Measurements from ENCODE around the gene MAGI2.

The MAGI2 gene

GRCh38 chr7:79497728-79498127 lies 44.3 kb upstream of the MAGI2 start:
- no peaks in the 10 kb centered on the region for H3K79me2 ChIP-seq (ENCODE audit: insufficient read depth, low read length)
- H3K4me3 ChIP-seq (ENCODE audit: insufficient read depth, low read length, poor library complexity, severe bottlenecking) = no peak overlapping the region
- no peak overlapping the region for H3K27ac ChIP-seq (ENCODE audit: low read depth, low read length)
- H3K9me3 ChIP-seq (ENCODE audit: insufficient read depth, low read length) = no peaks in the 10 kb centered on the region
- H3K9ac ChIP-seq (ENCODE audit: low read length) = no peak overlapping the region
- TF ChIP-seq CTCF (IDR thresholded peaks at IDR 0.05; ENCODE audit: insufficient read depth, low read length, poor library complexity, severe bottlenecking) = no peak
- no peak for TF ChIP-seq EZH2phosphoT487 (conservative IDR thresholded peaks at IDR 0.05; ENCODE audit: low read length)
- no peak overlapping the region for H2AFZ ChIP-seq (ENCODE audit: low read depth, low read length, severe bottlenecking)
- no peaks in the 10 kb centered on the region for H3K27me3 ChIP-seq (ENCODE audit: low read length)
- no peaks in the 10 kb centered on the region for H3F3A ChIP-seq (ENCODE audit: insufficient read depth)
- no peaks in the 10 kb centered on the region for H3K36me3 ChIP-seq (ENCODE audit: low read length)
- H3K9me2 ChIP-seq (replicated peaks; ENCODE audit: insufficient read depth, low read length) = no peaks in the 10 kb centered on the region
- no peak overlapping the region for H3K4me2 ChIP-seq (ENCODE audit: low read depth, low read length, poor library complexity, severe bottlenecking)
- no peaks in the 10 kb centered on the region for H4K20me1 ChIP-seq (ENCODE audit: low read depth, low read length)

DNA sequence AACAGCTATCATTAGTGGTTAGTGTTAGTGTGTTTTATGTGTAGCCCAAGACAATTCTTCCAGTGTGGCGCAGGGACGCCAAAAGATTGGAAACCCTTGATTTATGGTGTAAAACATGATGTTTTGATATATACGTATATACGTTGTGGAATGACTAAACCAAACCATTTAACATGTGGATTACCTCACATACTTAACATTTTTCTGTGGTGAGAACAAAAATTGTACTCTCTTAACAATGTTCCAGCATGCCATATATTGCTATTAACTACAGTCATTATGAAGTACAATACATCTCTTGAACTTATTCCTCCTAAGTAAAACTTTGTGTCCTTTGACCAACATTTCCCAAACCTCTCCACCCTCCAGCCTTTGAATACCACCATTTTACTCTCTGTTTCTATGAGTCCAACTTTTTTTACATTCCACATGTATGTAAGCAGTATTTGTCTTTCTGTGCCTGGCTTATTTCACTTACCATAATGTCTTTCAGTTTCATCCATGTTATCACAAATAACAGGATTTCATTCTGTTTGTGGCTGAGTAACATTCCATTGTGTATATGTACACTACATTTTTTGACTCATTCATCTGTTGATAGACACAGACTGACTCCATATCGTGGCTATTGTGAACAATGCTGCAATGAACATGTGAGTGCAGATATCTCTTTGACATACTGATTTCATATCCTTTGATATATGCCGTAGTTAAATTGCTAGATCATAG lies 42.2 kb upstream of the MAGI2 start:
- Histone ChIP-seq H3K27me3 (ENCODE audit: low read length) (no peaks in the 10 kb centered on the region), H3F3A (ENCODE audit: insufficient read depth) (no peaks in the 10 kb centered on the region), H3K36me3 (ENCODE audit: low read length) (no peaks in the 10 kb centered on the region), H3K9me2 (replicated peaks; ENCODE audit: insufficient read depth, low read length) (no peaks in the 10 kb centered on the region), H3K9me3 (ENCODE audit: insufficient read depth, low read length) (no peaks in the 10 kb centered on the region), H2AFZ (ENCODE audit: low read depth, low read length, severe bottlenecking) (no peak overlapping the region), H4K20me1 (ENCODE audit: low read depth, low read length) (no peaks in the 10 kb centered on the region), H3K27ac (ENCODE audit: low read depth, low read length) (no peak overlapping the region), H3K9ac (ENCODE audit: low read length) (no peak overlapping the region), H3K4me2 (ENCODE audit: low read depth, low read length, poor library complexity, severe bottlenecking) (no peak overlapping the region), H3K79me2 (ENCODE audit: insufficient read depth, low read length) (no peaks in the 10 kb centered on the region), H3K4me3 (ENCODE audit: insufficient read depth, low read length, poor library complexity, severe bottlenecking) (no peak overlapping the region)
- TF ChIP-seq EZH2phosphoT487 (conservative IDR thresholded peaks at IDR 0.05; ENCODE audit: low read length) (no peak), CTCF (IDR thresholded peaks at IDR 0.05; ENCODE audit: insufficient read depth, low read length, poor library complexity, severe bottlenecking) (no peak)

GRCh38 chr7:79494046-79494445 lies 40.6 kb upstream of the MAGI2 start:
- Histone ChIP-seq H3F3A (ENCODE audit: insufficient read depth) (no peaks in the 10 kb centered on the region), H3K27ac (ENCODE audit: low read depth, low read length) (no peak overlapping the region), H2AFZ (ENCODE audit: low read depth, low read length, severe bottlenecking) (no peak overlapping the region), H3K4me3 (ENCODE audit: insufficient read depth, low read length, poor library complexity, severe bottlenecking) (no peak overlapping the region), H4K20me1 (ENCODE audit: low read depth, low read length) (no peaks in the 10 kb centered on the region), H3K4me2 (ENCODE audit: low read depth, low read length, poor library complexity, severe bottlenecking) (no peak overlapping the region), H3K36me3 (ENCODE audit: low read length) (no peaks in the 10 kb centered on the region), H3K9me3 (ENCODE audit: insufficient read depth, low read length) (no peaks in the 10 kb centered on the region), H3K79me2 (ENCODE audit: insufficient read depth, low read length) (no peaks in the 10 kb centered on the region), H3K27me3 (ENCODE audit: low read length) (no peaks in the 10 kb centered on the region), H3K9me2 (replicated peaks; ENCODE audit: insufficient read depth, low read length) (no peaks in the 10 kb centered on the region), H3K9ac (ENCODE audit: low read length) (no peak overlapping the region)
- TF ChIP-seq EZH2phosphoT487 (conservative IDR thresholded peaks at IDR 0.05; ENCODE audit: low read length) (no peak), CTCF (IDR thresholded peaks at IDR 0.05; ENCODE audit: insufficient read depth, low read length, poor library complexity, severe bottlenecking) (no peak)
